ENCODE results near the gene PCYT1A. TPM values are rescaled to one million over a fixed set of nuclear protein-coding genes. Genes with fewer than 3 reads are reported as not detected.

Gene PCYT1A
- total RNA-seq, 2 donors from 2014 or later, result 78.1 to 82.0 TPM

DNA sequence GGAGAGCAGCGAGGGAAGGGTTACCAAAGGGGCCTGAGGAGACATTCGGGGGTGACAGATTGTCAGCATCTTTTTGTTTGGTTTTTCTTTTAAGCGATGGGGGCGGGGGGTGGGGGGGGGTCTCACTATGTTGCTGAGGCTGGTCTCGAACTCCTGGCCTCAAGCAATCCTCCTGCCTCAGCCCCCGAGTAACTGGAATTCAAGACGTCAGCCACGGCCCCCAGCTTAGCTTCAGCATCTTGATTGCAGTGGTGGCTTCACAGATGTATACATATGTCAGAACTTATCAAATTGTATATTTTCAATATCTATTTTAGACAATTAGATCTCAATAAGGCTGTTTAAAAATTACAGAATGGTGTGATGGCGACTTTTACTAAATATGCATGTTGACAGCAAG is 107.2 kb downstream of the PCYT1A start:
- H3K4me1 Mint-ChIP-seq, result peaks cover 39% of the 10 kb centered on the region
- no peak for ATAC-seq
- no peaks in the 10 kb centered on the region for H3K27me3 Mint-ChIP-seq
- DNase-seq, result no peak
- no peaks in the 10 kb centered on the region for H3K9me3 ChIP-seq (ENCODE audit: control insufficient read depth, low read length, poor library complexity, severe bottlenecking)
- H3K27ac Mint-ChIP-seq, result peak overlapping the region; percentile 96
- no peaks in the 10 kb centered on the region for H3K36me3 Mint-ChIP-seq (ENCODE audit: low read depth)
- peak overlapping the region; percentile 82 for H3K4me3 Mint-ChIP-seq

Other genes with a start within 250 kb of the PCYT1A start
- gene TFRC, start 205.6 kb downstream of the PCYT1A start, total RNA-seq, result 100 to 1,000 TPM; 218 to 221 TPM
- gene ZDHHC19, start 76.3 kb downstream of the PCYT1A start, total RNA-seq, result not detected
- gene SLC51A, start 71.2 kb downstream of the PCYT1A start, total RNA-seq, result not detected
- gene DYNLT2B, start 30.5 kb upstream of the PCYT1A start, total RNA-seq, result 1 to 10 TPM; 4.8 to 6.8 TPM
- not detected for gene TM4SF19, start 50.7 kb upstream of the PCYT1A start, total RNA-seq
- gene UBXN7, start 144.7 kb upstream of the PCYT1A start, total RNA-seq, result 10 to 100 TPM; 58.8 to 86.0 TPM
- 10 to 100 TPM; 36.9 to 37.9 TPM for gene RNF168, start 216.0 kb upstream of the PCYT1A start, total RNA-seq
- not detected for gene SMCO1, start 227.6 kb upstream of the PCYT1A start, total RNA-seq

Data from T-helper 17 cell (primary cell).